OCI-LY7 (cell line): Measurements from ENCODE around the gene TAF3. TPM values are rescaled to one million over a fixed set of nuclear protein-coding genes. Genes with fewer than 3 reads are reported as not detected.

Experiments
- BruUV-seq: library from RNA; stranded (reverse); fragments of 400-500 nt; replicated peaks from 2 replicates; lab custom pipeline; 2021; lab: Mats Ljungman, UMichigan
- CTCF ChIA-PET: fragments of 300-600 bp; sonication (Branson Sonifier 250); formaldehyde crosslinking; loops from one replicate; lab custom pipeline; 2022; ENCODE audit warnings: antibody characterized with exemption; ENCODE audit not compliant: unreplicated experiment; lab: Charles Lee
- POLR2A ChIA-PET: fragments of 300-600 bp; sonication (Branson Sonifier 250); formaldehyde crosslinking; loops from one replicate; lab custom pipeline; 2022; ENCODE audit warnings: antibody characterized with exemption; lab: Charles Lee
- DNase-seq: peaks from one replicate; pipeline ENCODE4 v3.0.0-alpha.2; 2015; ENCODE audit warnings: low spot score
- H2AFZ ChIP-seq: fragments of 200-600 bp; sonication (generic), shearing (Covaris generic); 2 replicates; pipeline ENCODE4 v1.6.1; 2014; ENCODE audit warnings: mild to moderate bottlenecking, antibody characterized with exemption, low read length, moderate library complexity
- H3K27ac ChIP-seq: fragments of 200-600 bp; sonication (generic); 2 replicates; pipeline ENCODE4 v1.5.1; 2014; ENCODE audit warnings: mixed run types, low read depth, mild to moderate bottlenecking, moderate library complexity, low read length, inconsistent platforms; ENCODE audit not compliant: poor library complexity, severe bottlenecking
- H3K36me3 ChIP-seq: fragments of 200-600 bp; sonication (generic); 2 replicates; pipeline ENCODE4 v1.6.1; 2014; ENCODE audit warnings: mild to moderate bottlenecking, antibody characterized with exemption, low read length, moderate library complexity, mixed read lengths; ENCODE audit not compliant: insufficient read depth
- H3K4me1 ChIP-seq: fragments of 200-600 bp; sonication (generic); 2 replicates; pipeline ENCODE4 v1.5.1; 2014; ENCODE audit warnings: mild to moderate bottlenecking, low read length; ENCODE audit not compliant: insufficient read depth, poor library complexity, severe bottlenecking
- H3K4me2 ChIP-seq: fragments of 200-600 bp; sonication (generic); 2 replicates; pipeline ENCODE4 v1.6.1; 2014; ENCODE audit warnings: mild to moderate bottlenecking, low read length
- H3K4me3 ChIP-seq: fragments of 200-600 bp; sonication (generic); 2 replicates; pipeline ENCODE4 v1.5.1; 2014; ENCODE audit warnings: mild to moderate bottlenecking, low read depth, low read length; ENCODE audit not compliant: poor library complexity, severe bottlenecking
- H3K79me2 ChIP-seq: fragments of 200-600 bp; sonication (generic); 2 replicates; pipeline ENCODE4 v1.6.1; 2016; ENCODE audit warnings: low read depth, mild to moderate bottlenecking, low read length, moderate library complexity, mixed read lengths; ENCODE audit not compliant: insufficient read depth
- H3K9me2 ChIP-seq: fragments of 200-600 bp; sonication (generic); 2 replicates; pipeline ENCODE4 v1.6.1; 2016; ENCODE audit warnings: mild to moderate bottlenecking, low read length, mixed read lengths; ENCODE audit not compliant: insufficient read depth
- H3K9me3 ChIP-seq: fragments of 200-600 bp; sonication (generic); 2 replicates; pipeline ENCODE4 v1.6.1; 2014; ENCODE audit warnings: mild to moderate bottlenecking, mixed run types, low read length, mixed read lengths
- H4K20me1 ChIP-seq: fragments of 200-600 bp; sonication (generic); 2 replicates; pipeline ENCODE4 v1.6.1; 2014; ENCODE audit warnings: mild to moderate bottlenecking, antibody characterized with exemption, low read length, moderate library complexity, mixed read lengths; ENCODE audit not compliant: insufficient read depth
- EZH2phosphoT487 ChIP-seq: fragments of 200-600 bp; sonication (generic); IDR thresholded peaks from 2 replicates; pipeline ENCODE4 v1.6.1; 2018; ENCODE audit warnings: low read depth, borderline replicate concordance, mild to moderate bottlenecking, mixed run types, antibody characterized with exemption, low read length, moderate library complexity, mixed read lengths
- intact Hi-C: fragments of 100-400 bp; cut with micrococcal nuclease; formaldehyde crosslinking; loops from one replicate; pipeline ENCODE4 v1.10.0; 2022; ENCODE audit not compliant: unreplicated experiment
- total RNA-seq, 2 experiments: library from RNA; depleted of rRNA in 1 of 2; stranded (reverse); fragments of >200 nt in 1 of 2; shearing (Covaris generic) in 1 of 2; gene quantifications; 2 replicates each; pipeline ENCODE4 v1.2.3, GENCODE V29; 2014 to 2022
- TF ChIP-seq, protein P1 (sequence below): fragments of 200-600 bp; sonication (generic); conservative IDR thresholded peaks from 2 replicates; pipeline ENCODE4 v1.5.1; 2014; ENCODE audit warnings: mild to moderate bottlenecking, antibody characterized with exemption, low read length, moderate library complexity, mixed read lengths

Gene TAF3
- total RNA-seq, 2 experiments from 2014 or later: 3.8 to 11.1 TPM

DNA sequence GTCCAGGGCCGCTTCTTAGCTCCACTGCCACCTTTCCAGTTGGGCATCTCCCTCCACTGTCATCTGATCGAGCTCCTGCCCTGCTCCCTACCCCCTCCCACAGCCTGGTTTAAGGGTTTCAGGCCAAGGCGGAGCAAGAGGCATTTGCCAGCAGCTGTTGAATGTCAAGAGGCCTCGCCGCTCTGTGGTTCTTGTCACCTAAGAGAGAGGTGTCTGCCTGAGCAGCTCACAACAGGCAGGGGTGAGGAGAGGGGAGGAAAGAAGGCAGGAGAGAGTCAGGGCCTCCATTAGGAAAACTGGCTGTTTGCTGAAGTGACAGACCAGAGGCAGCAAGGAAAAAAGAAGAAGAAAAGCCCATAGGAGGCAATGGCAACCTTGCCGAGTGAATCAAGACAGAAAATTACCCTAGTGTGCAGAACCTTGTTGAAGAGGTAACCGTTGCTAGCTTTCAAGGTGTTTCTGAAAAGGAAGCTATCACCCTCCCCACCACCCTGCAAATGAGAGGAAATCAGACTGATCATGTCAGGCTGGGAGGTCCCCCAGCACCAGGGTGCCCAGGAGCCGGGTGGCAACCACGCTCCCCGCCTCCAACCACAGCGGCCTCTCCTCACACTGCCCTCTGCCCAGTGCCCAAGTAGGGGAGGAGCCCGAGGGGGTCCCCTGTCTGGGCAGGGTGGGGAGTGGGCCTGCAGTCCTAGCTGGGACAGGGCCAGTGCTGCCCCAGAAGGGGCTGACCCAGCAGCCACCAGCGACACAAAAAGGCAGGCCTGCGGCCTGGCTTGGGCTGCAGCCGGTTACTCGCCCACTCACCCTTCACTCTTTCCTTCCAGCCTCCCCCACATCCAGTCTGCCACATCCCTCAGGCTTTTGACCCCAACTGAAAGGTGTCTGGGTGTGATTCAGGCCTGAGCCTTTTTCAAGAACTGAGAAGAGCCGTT is 243.2 kb downstream of the TAF3 start:
- H3K36me3 ChIP-seq: no peaks in the 10 kb centered on the region
- peaks cover 21% of the 10 kb centered on the region for H3K4me1 ChIP-seq
- POLR2A ChIA-PET: interaction anchor here (0.5 to 0.6 kb wide), 2 partner anchors 17 to 352 kb away, joined by 3 to 4 read pairs; no protein-coding TSS in a partner anchor

DNA sequence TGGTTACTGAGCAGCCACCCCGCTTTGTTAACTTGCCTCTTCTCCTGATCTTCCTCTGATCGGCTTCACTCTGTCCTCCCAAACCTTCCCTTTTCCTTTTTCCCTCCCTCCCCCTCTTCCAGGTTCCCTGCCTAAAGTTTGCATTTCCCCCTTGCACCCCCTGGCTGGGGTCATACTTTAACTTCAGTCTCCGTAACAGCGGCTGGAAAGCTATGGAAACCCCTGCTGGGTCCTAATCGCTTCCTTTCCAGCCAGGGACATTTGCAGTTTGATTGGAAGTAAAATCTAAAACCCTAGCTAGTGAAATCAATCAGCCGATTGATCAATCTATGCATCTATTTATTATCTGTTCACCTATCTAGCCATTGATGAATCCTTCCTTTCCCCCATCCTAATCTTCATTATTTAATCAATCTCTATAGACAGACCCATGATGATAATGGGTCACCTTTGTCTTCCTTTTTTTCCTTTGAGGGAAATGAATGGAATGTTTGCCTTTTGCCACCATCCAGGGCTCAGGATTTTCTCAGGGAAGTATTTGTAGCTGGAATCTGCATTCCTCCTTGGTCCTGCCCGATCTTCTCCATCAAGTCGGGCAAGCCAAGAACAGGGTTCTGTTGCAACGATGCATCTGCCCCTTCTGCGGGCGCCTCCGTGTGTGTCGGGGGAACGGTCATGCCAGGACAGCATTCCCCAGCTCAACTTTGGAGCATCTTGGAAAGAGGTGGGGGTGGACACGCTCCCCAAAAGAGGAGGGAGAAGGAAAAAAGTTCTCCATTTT is 245.0 kb downstream of the TAF3 start:
- BruUV-seq: no TSS peak
- no peaks in the 10 kb centered on the region for H3K9me3 ChIP-seq
- H3K27ac ChIP-seq: no peak overlapping the region
- peaks cover 21% of the 10 kb centered on the region for H3K4me1 ChIP-seq
- H3K79me2 ChIP-seq: no peaks in the 10 kb centered on the region
- H3K4me3 ChIP-seq: no peak overlapping the region
- no peaks in the 10 kb centered on the region for H4K20me1 ChIP-seq
- DNase-seq: no peak
- no peak for TF ChIP-seq EZH2phosphoT487
- TF ChIP-seq, protein P1, sequence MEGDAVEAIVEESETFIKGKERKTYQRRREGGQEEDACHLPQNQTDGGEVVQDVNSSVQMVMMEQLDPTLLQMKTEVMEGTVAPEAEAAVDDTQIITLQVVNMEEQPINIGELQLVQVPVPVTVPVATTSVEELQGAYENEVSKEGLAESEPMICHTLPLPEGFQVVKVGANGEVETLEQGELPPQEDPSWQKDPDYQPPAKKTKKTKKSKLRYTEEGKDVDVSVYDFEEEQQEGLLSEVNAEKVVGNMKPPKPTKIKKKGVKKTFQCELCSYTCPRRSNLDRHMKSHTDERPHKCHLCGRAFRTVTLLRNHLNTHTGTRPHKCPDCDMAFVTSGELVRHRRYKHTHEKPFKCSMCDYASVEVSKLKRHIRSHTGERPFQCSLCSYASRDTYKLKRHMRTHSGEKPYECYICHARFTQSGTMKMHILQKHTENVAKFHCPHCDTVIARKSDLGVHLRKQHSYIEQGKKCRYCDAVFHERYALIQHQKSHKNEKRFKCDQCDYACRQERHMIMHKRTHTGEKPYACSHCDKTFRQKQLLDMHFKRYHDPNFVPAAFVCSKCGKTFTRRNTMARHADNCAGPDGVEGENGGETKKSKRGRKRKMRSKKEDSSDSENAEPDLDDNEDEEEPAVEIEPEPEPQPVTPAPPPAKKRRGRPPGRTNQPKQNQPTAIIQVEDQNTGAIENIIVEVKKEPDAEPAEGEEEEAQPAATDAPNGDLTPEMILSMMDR: no peak
- no peaks in the 10 kb centered on the region for H3K36me3 ChIP-seq
- no peak overlapping the region for H2AFZ ChIP-seq
- H3K9me2 ChIP-seq: no peaks in the 10 kb centered on the region
- ChIA-PET POLR2A (no interaction called here), CTCF (no interaction called here)
- intact Hi-C loops: no loop called here
- H3K4me2 ChIP-seq: no peak overlapping the region

More for the DNA sequence above, 243.2 kb downstream of the TAF3 start:
- TF ChIP-seq EZH2phosphoT487: no peak
- TF ChIP-seq, protein P1: no peak
- H3K4me3 ChIP-seq: no peak overlapping the region
- no peak overlapping the region for H3K4me2 ChIP-seq
- H4K20me1 ChIP-seq: no peaks in the 10 kb centered on the region
- CTCF ChIA-PET: interaction anchor here (1.0 kb wide), 1 partner anchor 273 kb away, joined by 3 read pairs; the partner anchor contains the start of gene ATP5F1C
- no peak overlapping the region; the same call in 1 of the 2 replicates for H2AFZ ChIP-seq
- DNase-seq: no peak
- no peak overlapping the region for H3K27ac ChIP-seq
- no peaks in the 10 kb centered on the region for H3K9me2 ChIP-seq
- no peaks in the 10 kb centered on the region for H3K79me2 ChIP-seq
- intact Hi-C loops: no loop called here
- no peaks in the 10 kb centered on the region for H3K9me3 ChIP-seq
- BruUV-seq: no TSS peak
